K562 (cell line): ENCODE measurements around the gene HSPB1. TPM values are rescaled to one million over a fixed set of nuclear protein-coding genes. Genes with fewer than 3 reads are reported as not detected.

ENCODE experiments used
- ATAC-seq: fragments of 200-7000 bp; cut with Tn5 transposase; 3 replicates; pipeline ENCODE4 v1.9.1; 2020; ENCODE audit warnings: moderate library complexity
- BruUV-seq: library from RNA; stranded (reverse); fragments of 400-500 nt; replicated peaks from 2 replicates; lab custom pipeline; 2021; lab: Mats Ljungman, UMichigan
- CTCF ChIA-PET: fragments of 300-600 bp; formaldehyde crosslinking; extraction: SDS; loops from one replicate; lab custom pipeline; 2021; ENCODE audit warnings: low intra/inter-chr PET ratio; lab: Yijun Ruan, JAX
- POLR2A ChIA-PET: fragments of 300-600, 350-650 bp; sonication (Branson Sonifier 250); formaldehyde crosslinking; extraction: SDS; loops from one replicate; lab custom pipeline; 2021; ENCODE audit warnings: antibody characterized with exemption, inconsistent platforms; lab: Yijun Ruan, JAX
- DNase-seq, 4 experiments: peaks; one replicate each; pipeline versions ENCODE4 v3.0.0 to v3.0.0-alpha.2; 2011 to 2018; ENCODE audit warnings: low spot score in 3 of 4, mixed read lengths in 3 of 4; ENCODE audit errors: extremely low read depth in 1 of 4
- FAIRE-seq: peaks from 2 replicates; lab custom pipeline; 2011; peaks lifted over from hg19 to GRCh38; lab: Jason Lieb, UNC
- H2AFZ ChIP-seq: 2 replicates; pipeline ENCODE4 v1.6.0; 2011; ENCODE audit warnings: low read depth, low read length, control low read depth, inconsistent platforms
- H3K27ac ChIP-seq: fragments of 200-600 bp; 3 replicates; pipeline ENCODE4 v1.8.0; 2011; ENCODE audit warnings: low read depth, mild to moderate bottlenecking, control low read depth, inconsistent platforms, low read length, moderate library complexity, mixed read lengths; ENCODE audit errors: extremely low read depth
- H3K27me3 ChIP-seq, 2 experiments: fragments of 300-600 bp in 1 of 2; 2 replicates in 1 of 2; 3 replicates in 1 of 2; pipeline versions ENCODE4 v1.6.0 to v1.8.0; 2011; ENCODE audit warnings: inconsistent platforms in 2 of 2, low read length in 2 of 2, mild to moderate bottlenecking in 1 of 2, mixed read lengths in 1 of 2, moderate library complexity in 1 of 2; ENCODE audit not compliant: control insufficient read depth in 2 of 2, insufficient read depth in 2 of 2
- H3K36me3 ChIP-seq: fragments of 300-600 bp; 3 replicates; pipeline ENCODE4 v1.8.0; 2011; ENCODE audit warnings: mild to moderate bottlenecking, low read length, inconsistent platforms; ENCODE audit not compliant: control insufficient read depth, insufficient read depth
- H3K4me1 ChIP-seq, 2 experiments: fragments of 200-600 bp in 1 of 2; replicated peaks in 1 of 2; 2 replicates in 1 of 2; 3 replicates in 1 of 2; pipeline versions ENCODE4 v1.5.1 to v1.8.0; 2011; ENCODE audit warnings: inconsistent platforms in 2 of 2, low read length in 2 of 2, mild to moderate bottlenecking in 1 of 2, mixed read lengths in 1 of 2, moderate library complexity in 1 of 2; ENCODE audit not compliant: control insufficient read depth in 2 of 2, insufficient read depth in 2 of 2
- H3K4me2 ChIP-seq: 2 replicates; pipeline ENCODE4 v1.6.1; 2011; ENCODE audit warnings: low read length, control low read depth, inconsistent platforms, mixed read lengths; ENCODE audit not compliant: insufficient read depth
- H3K4me3 ChIP-seq: fragments of 200-600 bp; sonication (generic), shearing (Covaris generic); 2 replicates; pipeline ENCODE4 v1.5.1; 2016; ENCODE audit warnings: control low read depth, inconsistent platforms
- H3K79me2 ChIP-seq: fragments of 200-600 bp; 3 replicates; pipeline ENCODE4 v1.8.0; 2011; ENCODE audit warnings: low read length, inconsistent platforms; ENCODE audit not compliant: control insufficient read depth, insufficient read depth
- H3K9ac ChIP-seq, 2 experiments: 2 replicates each; pipeline versions ENCODE4 v1.6.0 to v1.6.1; 2011; ENCODE audit warnings: low read depth in 2 of 2, low read length in 2 of 2, control low read depth in 1 of 2, inconsistent platforms in 1 of 2, mild to moderate bottlenecking in 1 of 2, mixed read lengths in 1 of 2; ENCODE audit not compliant: insufficient read depth in 1 of 2
- H3K9me1 ChIP-seq: one replicate; pipeline ENCODE4 v1.6.0; 2011; ENCODE audit warnings: inconsistent platforms, mild to moderate bottlenecking, low read length, moderate library complexity; ENCODE audit not compliant: control insufficient read depth, insufficient read depth
- H3K9me3 ChIP-seq: replicated peaks from 2 replicates; pipeline ENCODE4 v1.5.1; 2011; ENCODE audit warnings: low read depth, low read length, inconsistent platforms; ENCODE audit not compliant: control insufficient read depth, insufficient read depth
- H4K20me1 ChIP-seq: replicated peaks from 2 replicates; pipeline ENCODE4 v1.6.1; 2011; ENCODE audit warnings: low read length, inconsistent platforms, mixed read lengths; ENCODE audit not compliant: control insufficient read depth, insufficient read depth
- BRCA1 ChIP-seq, 2 experiments: fragments of 450-650 bp in 1 of 2; sonication (generic) in 1 of 2; formaldehyde crosslinking in 1 of 2; IDR thresholded peaks; 2 replicates each; pipeline versions ENCODE4 v1.5.0 to v1.6.1; 2017 to 2020; ENCODE audit warnings: mild to moderate bottlenecking in 1 of 2, missing genetic modification reagents in 1 of 2
- GTF2F1 ChIP-seq: IDR thresholded peaks from 2 replicates; pipeline ENCODE4 v1.6.1; 2011; ENCODE audit warnings: low read depth, low read length, improper control_type of control experiment
- PML ChIP-seq: IDR thresholded peaks from 2 replicates; pipeline ENCODE4 v1.6.1; 2012; ENCODE audit warnings: low read length, inconsistent platforms
- ZFX ChIP-seq: sonication (generic); formaldehyde crosslinking; IDR thresholded peaks from 2 replicates; pipeline ENCODE4 v1.8.0; 2022; ENCODE audit warnings: mild to moderate bottlenecking, missing genetic modification reagents, moderate library complexity
- ZNF785 ChIP-seq: fragments of 250-450 bp; sonication (Bioruptor Pico); IDR thresholded peaks from 2 replicates; pipeline ENCODE4 v1.4.0; 2020; ENCODE audit warnings: mild to moderate bottlenecking
- WGBS: fragments of 100-300 bp; shearing (Covaris generic); methylation state at CpG from one replicate; pipeline ENCODE4 v1.1.6; 2016; ENCODE audit warnings: low coverage, mixed read lengths; ENCODE audit not compliant: insufficient coverage; ENCODE audit errors: missing lambda C conversion rate; 5-methylcytosine and 5-hydroxymethylcytosine counted together
- in situ Hi-C: fragments of 300-500 bp; cut with MboI; formaldehyde crosslinking; loops from 4 replicates; pipeline ENCODE4 v1.15.0; 2018; ENCODE audit warnings: inconsistent platforms, mixed read lengths
- intact Hi-C: fragments of 100-400 bp; cut with micrococcal nuclease; formaldehyde crosslinking; loops from 2 replicates; pipeline ENCODE4 v1.14.2; 2022
- polyA plus RNA-seq, 8 experiments: library from polyadenylated mRNA; depleted of rRNA in 4 of 8; stranded (reverse) in 5 of 8; unstranded in 3 of 8; fragments of >200 nt; fragmentation: Nextera tagmentation in 2 of 8; fragmentation: Illumina TruSeq in 1 of 8; extraction: Ambion mirVana in 2 of 8; extraction: Trizol in 1 of 8; gene quantifications; 2 replicates each; pipeline versions ENCODE4 v1.2.1 to v1.2.3, GENCODE V29; 2011 to 2014; ENCODE audit warnings: inconsistent platforms in 1 of 8, missing spikeins in 1 of 8
- total RNA-seq, 7 experiments: library from RNA; depleted of rRNA in 6 of 7; stranded (reverse); fragments of >200 nt in 6 of 7; fragmentation: Illumina TruSeq in 2 of 7; extraction: Trizol in 2 of 7; gene quantifications; 2 replicates each; pipeline versions ENCODE4 v1.2.1 to v1.2.3, GENCODE V29; 2011 to 2021; ENCODE audit warnings: low replicate concordance in 1 of 7

HSPB1 gene
- total and polyA plus RNA-seq, 9 of the 15 experiments (the other 6 are each of a cell fraction or from before 2014, with no cell fraction given): 27.1 to 522 (median 138) TPM

DNA sequence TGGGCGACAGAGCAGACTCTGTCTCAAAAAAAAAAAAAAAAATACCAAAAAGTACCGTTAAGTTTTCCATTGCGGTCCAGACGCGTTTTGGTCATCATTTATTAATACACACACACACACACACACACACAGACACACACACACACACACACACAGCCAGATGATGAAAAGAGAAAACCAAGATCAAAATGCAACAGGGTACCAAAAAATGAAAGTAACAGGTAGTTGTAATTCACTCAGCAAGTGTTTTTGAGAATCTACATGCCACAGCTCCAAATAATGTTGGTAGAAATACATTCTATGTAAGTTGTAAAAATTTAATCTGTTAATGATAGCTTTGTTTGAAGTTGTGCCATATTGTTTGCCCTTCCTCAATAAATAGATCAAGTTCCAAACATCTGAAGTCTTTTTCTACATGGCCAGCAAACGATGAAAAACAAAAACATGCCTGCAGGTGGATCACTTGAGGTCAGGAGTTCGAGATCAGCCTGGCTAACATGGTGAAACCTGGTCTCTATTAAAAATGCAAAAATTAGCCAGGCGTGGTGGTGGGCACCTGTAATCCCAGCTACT lies 46.9 kb downstream of the HSPB1 start (continued):
- no peak for TF ChIP-seq BRCA1 (IDR thresholded peaks at IDR 0.05)
- no peak for TF ChIP-seq BRCA1 (CRISPR knock-in tag; IDR thresholded peaks at IDR 0.05)
- no peak for TF ChIP-seq ZNF785 (CRISPR knock-in tag)
- no peak for TF ChIP-seq GTF2F1

DNA sequence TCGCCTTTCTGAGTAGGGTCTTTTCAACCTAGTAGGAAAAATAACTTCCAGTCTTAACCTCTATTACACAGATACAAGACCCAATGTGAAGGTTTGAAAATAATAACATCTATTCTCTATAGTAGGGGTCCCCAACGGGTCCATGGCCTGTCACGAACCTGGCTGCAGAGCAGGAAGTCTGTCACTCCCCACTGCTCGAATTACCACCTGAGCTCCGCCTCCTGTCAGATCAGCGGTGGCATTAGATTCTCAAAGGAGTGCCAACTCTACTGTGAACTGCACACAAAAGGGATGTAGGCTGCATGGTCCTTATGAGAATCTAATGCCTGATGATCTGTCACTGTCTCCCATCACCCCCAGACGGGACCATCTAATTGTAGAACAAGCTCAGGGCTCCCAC lies 48.9 kb downstream of the HSPB1 start:
- H3K4me1 ChIP-seq: peaks cover 4 to 13% of the 10 kb centered on the region in 2 experiments; a peak in 4 of 5 replicates
- peaks cover 100% of the 10 kb centered on the region for H3K79me2 ChIP-seq
- CTCF ChIA-PET: no interaction called here
- no peak for DNase-seq
- no peak for FAIRE-seq
- H3K27me3 ChIP-seq: no peaks in the 10 kb centered on the region
- no peak overlapping the region for H3K4me2 ChIP-seq
- TF ChIP-seq PML: 0 out of 2 replicates have a peak, but pooled peaks have one; percentile 3
- no peak for TF ChIP-seq ZFX
- TF ChIP-seq, all 486 proteins: peak for 1
- in situ Hi-C loops: no loop called here
- H3K36me3 ChIP-seq: peaks cover 96% of the 10 kb centered on the region
- BruUV-seq: no TSS peak
- no peak overlapping the region for H3K27ac ChIP-seq
- intact Hi-C loops: no loop called here
- no peak overlapping the region for H3K4me3 ChIP-seq
- H3K9me3 ChIP-seq: no peaks in the 10 kb centered on the region
- 86% methylated on average over 7 of the region's 7 CpGs for WGBS
- ATAC-seq: no peak
- H2AFZ ChIP-seq: no peak overlapping the region
- no peak overlapping the region for H3K9ac ChIP-seq
- peaks cover 5% of the 10 kb centered on the region for H3K9me1 ChIP-seq
- POLR2A ChIA-PET: interaction anchor here (0.9 to 3.8 kb wide), 6 partner anchors 8 to 42 kb away, joined by 3 to 11 read pairs (median 5); no protein-coding TSS in a partner anchor
- peaks cover 46% of the 10 kb centered on the region for H4K20me1 ChIP-seq
